Fibroblast of gingiva (primary cell): ENCODE measurements around the gene ADAM19.

Experiments used
- DNase-seq: peaks from one replicate; pipeline ENCODE4 v3.0.0-alpha.2; 2011; ENCODE audit warnings: low read depth

ADAM19 gene, protein sequence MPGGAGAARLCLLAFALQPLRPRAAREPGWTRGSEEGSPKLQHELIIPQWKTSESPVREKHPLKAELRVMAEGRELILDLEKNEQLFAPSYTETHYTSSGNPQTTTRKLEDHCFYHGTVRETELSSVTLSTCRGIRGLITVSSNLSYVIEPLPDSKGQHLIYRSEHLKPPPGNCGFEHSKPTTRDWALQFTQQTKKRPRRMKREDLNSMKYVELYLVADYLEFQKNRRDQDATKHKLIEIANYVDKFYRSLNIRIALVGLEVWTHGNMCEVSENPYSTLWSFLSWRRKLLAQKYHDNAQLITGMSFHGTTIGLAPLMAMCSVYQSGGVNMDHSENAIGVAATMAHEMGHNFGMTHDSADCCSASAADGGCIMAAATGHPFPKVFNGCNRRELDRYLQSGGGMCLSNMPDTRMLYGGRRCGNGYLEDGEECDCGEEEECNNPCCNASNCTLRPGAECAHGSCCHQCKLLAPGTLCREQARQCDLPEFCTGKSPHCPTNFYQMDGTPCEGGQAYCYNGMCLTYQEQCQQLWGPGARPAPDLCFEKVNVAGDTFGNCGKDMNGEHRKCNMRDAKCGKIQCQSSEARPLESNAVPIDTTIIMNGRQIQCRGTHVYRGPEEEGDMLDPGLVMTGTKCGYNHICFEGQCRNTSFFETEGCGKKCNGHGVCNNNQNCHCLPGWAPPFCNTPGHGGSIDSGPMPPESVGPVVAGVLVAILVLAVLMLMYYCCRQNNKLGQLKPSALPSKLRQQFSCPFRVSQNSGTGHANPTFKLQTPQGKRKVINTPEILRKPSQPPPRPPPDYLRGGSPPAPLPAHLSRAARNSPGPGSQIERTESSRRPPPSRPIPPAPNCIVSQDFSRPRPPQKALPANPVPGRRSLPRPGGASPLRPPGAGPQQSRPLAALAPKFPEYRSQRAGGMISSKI

DNA sequence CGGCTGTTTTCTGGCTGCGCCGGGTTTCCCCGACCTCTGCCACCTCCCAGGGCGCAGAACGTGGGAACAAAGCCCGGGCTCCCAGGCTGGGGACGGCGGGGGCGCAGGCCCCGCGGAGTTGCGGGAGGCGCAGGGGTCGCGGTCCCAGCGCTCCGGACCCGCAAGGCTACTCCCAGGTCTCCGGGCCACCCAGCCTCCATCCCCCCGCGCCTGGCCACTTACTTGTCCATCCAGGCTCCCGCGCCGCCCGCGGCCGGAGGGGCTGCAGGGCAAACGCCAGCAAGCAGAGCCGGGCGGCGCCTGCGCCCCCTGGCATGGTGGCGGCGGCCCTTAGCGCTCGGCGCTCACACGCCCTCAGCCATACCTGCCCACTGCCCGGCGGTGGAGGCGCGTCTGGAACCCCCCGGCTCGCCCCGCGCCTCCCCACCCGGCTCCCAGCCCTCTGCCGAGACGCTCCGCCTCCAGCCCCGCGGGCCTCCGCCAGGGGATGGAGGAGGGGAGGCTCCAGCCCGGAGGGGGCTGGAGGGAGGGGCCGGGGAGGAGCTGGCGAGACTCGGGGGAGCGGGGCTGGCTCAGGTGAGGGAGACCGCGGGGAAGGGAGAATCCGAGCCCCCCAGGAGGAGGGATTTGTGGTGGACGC is at the start of gene ADAM19:
ADAM19 (minus strand) TSS at position 395 of the 640 bp plus-strand sequence; CDS start at position 316, 79 bp downstream.
- DNase-seq: no peak

DNA sequence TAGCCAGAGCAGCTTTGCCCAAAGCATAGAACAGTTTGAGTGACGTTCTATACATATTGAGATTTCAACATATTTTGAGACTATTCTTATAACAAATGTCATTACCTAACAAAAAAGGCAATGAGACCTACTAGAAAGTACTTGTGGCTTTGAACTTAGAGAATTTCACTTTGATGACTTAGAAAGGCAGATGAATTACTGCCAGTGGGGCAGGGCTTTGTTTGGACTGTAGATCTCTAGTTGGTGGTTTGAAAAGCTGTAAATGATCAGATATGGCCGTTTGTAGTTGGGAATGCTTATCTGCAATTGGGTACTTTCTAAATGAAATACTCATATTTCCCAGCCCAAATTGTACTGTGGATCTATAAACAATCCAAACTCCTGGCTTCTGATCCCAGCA is 48.6 kb upstream of the ADAM19 start:
- DNase-seq: no peak

DNA sequence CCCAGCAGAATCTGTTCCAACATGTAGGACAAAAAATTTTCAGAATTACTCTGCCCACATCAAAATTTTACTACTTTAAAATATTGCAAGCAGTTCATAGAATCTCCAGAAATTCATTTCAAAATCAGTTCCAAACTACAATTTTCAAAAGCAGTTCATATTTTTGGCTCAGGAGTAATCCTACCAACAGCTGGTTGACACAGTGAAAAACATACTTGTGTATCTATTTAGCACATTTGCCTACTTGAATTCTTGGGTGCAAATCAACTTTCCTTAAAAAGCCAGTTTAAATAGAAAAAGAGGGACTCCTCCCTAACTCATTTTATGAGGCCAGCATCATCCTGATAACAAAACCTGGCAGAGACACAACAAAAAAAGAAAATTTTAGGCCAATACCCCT is 45.2 kb upstream of the ADAM19 start:
- DNase-seq: no peak

DNA sequence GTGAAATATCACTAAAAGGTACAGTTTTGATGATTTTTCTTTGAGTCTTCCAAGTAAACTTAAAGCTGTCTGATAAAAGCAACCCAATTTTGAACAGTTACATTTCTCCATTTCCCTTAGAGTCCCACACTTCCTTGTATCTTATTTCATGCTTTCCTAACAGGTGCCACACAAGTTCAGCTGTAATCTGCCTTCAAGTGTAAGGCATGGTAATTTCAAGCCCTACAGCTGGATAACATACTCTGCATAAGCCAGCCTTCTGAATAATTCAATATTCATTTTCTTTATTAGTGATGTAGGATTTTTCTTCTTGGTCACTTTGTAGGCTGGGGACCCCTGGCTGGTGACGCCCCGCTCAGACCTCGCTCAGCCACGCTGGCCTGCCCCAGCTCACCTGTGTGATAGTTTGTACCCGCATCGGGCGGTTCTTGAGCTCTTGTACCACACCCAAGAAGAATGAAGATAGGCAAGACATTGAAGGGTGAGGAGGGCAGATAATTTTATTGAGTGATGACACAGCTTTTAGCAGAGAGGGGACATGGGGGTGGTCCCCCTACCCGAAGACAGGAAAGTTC is 42.7 kb upstream of the ADAM19 start:
- DNase-seq: no peak

DNA sequence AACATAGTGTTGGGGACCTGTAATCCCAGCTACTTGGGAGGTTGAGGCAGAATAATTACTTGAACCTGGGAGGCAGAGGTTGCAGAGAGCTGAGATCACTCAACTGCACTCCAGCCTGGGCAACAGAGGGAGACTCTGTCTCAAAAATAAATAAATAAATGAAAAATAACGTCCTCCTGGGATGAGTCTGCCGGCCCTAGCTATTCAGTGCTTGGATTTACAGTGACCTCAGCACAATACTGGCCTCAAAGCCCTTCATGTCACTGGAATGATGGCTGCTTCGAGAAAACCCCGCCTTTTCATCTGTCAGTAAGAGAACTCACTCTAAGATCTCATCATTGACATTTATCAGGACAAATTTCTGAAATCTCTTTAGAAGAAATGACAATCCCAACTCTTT is 41.2 kb upstream of the ADAM19 start:
- no peak for DNase-seq

DNA sequence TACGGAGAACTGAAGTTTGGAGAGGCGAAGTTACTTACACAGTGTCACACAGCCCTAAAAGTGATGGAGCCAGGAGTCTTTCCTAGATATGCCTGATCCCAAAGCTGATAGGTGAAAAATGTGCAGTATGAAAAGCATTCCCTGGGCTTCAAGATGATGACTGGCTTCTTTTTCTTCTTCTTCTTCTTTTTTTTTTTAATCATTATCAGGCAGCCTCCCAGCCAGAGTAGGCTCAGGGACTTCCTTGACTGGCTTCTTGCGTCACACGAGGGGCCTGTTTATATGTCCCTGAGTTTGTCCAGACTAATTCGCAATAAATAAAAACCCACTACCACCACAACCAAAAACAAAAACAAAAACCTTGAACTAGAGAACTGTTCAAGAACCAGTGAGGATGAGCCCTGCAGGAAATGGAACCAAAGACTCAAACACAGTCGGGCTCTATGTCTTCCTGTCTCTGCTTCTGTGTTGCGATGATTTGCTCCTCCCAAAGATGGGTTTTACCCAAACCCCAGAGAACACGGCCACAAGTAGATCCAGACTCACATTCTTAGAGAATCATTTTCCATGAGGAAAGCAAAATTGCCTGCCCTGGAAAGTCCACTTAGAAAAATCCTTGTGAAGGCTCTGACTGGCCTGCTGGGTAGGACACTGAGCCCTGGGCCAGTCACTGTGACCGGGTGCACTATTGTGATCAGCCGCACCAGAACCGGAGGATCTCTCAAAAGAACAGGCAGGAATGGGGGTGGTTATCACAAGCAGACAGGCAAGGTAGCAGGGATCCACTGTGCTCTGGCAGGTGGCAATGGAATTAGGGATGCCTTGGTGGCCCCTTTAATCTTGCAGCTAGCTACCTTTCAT is 38.0 kb upstream of the ADAM19 start:
- DNase-seq: no peak

DNA sequence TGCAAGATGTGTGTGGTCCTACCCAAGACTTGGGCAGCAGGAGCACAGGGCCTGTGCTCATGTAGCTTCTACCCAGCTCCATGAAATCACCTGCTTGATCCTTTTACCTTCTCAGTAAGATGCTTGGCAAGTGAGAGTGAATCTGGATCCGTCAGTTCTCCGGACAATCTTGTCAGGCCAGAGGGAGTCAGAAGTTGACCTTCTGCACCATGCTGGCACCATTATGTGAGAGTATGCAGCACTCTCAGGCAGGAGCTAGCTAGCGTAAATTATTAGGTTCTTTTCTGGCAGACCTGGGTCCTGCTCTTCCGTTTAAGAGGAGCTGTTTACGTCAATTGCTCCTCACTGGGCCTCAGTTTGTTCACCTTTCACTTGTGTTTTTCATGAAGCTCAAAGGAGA is 37.0 kb upstream of the ADAM19 start:
- no peak for DNase-seq

DNA sequence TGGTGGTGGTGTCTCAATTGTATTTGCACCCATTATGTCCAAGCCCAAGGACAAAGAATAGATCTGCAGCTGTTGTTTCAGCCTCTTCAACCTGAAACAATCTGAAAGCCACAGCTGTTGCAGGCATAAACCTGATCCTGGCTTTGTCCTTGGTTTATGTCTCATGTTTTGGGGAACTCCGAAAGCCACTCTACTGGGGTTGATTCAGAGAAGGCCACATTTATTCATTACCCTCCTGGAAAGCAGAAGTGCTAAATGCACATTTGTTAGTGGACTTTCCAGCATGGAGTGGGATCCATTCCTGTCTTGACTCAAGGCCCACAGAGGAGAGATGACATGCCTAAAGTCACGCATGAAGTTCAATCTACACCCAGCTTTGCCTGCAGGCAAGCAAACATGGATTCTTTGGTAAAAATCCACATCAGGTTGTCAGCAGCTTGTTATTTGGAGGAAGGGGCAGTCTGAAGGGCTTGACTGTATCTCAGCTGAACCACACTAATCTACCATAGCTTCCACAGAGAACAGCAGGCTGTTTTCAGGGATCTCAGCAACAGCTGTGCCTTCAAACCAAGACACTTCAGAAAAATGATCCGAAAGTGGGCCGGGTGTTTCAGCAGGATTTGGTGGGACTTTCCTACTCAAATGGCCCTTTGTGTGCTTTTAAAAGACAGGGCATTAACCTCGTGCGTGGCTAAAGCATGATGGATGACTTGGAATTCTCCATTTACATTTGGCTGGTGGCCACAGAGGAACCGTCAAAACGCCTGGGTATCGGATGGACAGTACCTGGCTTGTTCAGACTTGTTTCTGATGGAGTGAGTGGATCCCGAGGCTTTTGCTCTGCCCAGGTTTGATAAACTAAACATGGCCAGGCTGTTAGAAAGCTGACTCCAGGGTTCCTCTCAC is 36.2 kb upstream of the ADAM19 start:
- DNase-seq: no peak

DNA sequence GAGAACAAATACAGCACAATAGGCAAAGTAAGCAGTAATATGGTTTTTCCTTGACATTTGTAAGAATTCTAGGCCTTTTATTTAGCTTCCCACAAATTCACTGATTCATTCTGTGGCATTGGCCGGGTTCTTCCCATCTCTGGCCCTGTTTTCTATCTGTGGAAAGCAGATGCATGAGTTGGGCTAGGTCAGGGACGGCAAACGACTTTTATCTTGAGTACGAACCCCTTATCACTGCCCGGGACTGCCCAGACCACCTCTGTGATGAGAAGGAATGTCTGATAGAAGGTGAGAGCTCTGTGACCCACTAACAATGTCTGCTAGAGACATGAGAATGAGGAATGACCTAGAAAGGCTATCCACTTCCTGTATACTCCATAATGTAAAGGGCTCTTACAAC is 35.4 kb upstream of the ADAM19 start:
- no peak for DNase-seq

DNA sequence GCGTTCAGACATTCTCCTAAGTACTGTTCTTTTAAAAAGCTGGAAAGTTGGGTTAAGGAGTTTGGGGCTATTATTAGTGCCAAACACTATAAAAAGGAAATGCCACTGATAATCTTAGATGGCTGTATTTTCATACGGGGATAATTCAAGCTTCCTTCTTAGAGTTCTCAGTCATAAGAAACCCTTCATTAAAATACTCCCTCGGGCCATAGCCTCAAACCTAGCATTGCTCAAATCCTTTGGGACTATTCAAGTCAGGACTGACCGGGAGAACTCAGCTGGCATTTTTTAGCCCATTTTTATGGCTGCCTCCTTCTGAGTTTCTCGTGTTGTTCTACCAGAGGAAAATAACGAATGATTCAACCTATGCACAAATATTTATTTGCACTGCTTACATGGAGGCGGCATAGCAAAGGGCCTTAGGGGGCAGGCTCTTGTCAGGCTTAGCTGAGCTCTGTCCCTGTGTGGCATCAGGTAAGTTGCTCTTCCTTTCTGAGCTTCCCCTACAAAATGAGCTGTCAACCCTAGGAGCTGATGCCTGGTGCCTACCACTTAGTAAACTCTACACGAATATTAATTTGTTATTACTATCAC is 33.5 kb upstream of the ADAM19 start:
- DNase-seq: no peak

DNA sequence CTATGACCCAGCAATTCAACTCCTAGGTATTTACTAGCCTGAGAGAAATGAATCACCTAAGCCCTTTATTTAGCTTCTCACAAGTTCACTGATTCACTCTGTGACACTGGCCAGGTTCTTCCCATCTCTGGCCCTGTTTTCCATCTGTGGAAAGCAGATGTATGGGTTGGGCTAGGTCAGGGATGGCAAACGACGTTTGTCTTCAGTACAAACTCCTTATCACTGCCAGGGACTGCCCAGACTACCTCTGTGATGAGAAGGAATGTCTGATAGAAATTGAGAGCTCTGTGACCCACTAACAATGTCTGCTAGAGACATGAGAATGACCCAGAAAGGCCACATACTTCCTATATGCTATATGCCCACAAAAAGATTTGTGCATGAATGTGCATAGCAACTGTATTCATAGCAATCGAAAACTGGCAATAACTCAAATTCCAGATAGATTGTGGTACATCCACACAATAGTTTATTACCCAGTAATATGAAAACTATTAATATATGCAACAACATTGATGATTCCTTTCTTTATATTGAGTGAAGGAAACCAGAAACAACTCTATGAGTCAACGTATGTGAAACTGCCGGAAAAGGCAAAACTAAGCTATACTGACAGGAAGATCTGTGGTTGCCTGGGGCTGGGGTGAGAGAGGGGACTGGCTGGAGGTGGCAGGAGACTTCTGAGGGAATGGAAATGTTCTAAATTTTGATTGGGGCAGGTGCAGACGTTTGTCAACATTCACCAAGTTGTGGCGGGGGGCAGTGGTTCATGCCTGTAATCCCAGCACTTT is 32.0 kb upstream of the ADAM19 start:
- DNase-seq: no peak

DNA sequence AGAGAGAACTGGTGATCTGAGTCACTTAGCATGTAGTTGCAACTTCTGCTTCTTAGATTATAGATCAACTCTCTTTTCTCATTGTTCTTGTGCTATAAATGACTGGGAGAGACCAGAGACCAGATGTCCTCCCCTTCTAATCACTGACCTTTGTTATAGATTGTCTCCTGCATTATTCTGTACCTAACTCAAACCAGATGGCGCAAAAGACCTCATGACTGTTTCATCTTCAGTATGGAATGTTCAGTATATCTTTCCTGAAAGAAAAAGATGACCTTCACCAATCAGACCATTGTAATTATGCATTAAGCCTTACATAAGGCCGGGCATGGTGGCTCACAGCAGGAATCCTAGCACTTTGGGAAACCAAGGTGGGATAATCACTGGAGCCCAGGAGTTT is 30.5 kb upstream of the ADAM19 start:
- no peak for DNase-seq

DNA sequence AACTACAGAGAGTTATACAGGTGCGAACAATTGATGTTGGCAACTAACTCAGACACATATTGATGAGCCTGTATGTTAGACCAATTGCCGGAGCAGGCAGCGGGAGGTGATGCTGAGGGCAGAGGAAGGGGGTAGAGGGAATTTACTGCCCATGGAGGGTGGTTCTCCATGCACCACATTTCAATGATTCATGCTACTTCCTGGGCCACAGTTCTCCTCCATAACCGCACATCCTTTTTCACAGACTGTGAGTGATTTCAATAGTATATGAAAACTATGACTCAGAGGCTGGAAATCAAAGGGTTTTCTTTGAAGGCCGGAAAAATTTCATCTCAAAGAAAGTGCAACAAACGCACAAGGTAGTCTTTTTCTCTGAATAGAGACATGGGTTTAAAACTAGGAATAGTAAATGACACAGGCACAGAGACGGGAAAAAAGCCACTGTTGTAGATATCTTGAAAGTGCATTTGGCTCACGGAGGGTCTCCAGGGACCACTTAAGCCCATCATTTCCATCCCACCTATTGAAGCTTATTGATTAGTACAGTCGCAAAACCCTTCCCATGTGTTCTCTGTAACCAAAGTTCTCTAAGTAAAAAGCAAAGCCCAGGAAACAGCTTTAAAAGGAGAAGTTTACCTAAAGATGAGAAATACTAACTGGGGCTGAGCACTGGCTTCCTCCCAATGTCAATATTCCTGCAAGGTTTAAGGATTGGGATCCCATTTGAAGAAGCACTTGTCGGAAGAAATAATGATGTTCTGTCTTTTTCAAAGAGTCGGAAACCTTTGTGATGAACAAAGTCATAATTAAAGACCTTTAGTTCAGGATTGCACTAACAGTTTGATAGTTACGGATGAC is 28.0 kb upstream of the ADAM19 start:
- peak; percentile 16 for DNase-seq

DNA sequence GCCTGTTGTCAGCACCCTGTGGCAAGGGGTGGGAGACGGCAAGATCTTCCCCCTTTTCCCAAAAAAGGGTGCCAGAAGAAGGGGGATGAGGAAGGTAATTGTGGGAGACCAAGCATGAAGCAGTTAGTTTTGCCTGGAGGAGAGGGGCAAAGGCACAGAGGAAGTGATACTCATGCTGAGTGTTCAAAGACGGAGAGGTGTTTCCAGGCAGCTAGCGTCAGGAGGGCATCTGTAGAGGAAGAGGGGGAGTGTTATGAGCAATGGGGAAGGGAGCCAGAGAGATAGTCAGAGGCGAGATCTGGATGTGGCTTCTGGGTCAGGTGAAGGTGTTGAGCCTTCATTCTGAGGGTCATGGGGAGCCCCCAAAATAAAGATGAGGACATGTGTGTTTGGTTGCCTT is 26.9 kb upstream of the ADAM19 start:
- no peak for DNase-seq

DNA sequence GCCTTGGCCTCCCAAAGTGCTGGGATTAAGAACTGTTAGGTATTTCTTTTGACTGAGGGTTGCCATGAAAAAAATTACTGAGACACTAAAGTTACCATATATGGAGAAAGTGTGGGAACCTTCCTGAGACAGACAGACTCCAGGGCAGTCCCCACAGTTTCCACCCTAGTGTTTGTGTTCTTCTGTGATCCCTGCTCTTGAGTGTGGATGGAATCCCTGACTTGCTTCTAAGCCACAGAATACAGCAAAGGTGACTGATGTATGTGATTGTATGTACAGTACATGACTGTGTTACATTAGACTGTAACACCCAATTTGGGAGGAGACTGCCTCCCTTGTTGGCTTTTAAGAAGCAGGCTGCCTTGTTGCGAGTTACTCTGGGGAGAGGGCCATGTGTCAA is 24.7 kb upstream of the ADAM19 start:
- DNase-seq: no peak

DNA sequence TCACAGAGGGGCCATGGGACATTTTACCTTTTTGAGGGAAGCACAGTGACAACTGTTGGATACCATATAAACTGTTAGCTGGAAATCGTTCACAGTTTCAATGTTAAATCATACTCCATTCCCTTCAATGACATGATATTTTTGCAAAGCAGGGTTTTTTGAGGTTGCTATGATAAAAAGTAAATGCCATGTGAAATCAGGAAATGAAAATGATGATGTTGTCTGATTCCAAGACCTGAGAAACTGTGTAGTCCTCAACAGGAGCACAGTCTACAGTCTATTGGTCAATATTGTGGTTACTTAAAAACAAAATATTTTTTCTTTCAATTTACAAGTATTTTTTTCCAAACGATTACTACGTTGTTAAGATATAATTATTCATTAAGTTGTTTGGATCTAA is 24.0 kb upstream of the ADAM19 start:
- no peak for DNase-seq

DNA sequence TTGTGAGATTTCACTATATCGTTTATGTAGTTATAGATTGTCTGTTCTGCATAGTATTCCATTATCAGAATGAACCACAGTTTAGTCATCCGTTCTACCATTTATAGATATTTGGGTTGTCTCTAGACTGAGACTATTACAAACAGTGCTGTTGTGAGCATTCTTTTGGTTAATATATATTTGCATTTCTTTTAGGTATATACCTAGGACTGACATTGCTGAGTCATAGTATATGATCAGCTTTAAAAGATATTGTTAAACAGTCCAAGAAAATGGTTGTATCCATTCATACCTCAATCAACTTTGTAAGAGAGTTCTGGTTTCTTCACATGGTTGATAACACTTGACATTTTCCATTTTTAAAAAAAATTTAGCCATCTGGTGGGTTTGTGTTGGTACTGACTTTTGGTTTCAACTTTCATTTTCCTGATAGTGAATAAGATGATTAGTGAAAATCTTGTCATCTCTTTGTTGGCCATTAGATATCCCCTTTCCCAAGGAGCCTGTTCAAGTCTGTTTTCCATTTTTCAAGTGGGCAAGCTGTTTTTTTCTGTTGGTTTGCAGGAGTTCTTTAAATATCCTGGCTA is 22.9 kb upstream of the ADAM19 start:
- DNase-seq: no peak

DNA sequence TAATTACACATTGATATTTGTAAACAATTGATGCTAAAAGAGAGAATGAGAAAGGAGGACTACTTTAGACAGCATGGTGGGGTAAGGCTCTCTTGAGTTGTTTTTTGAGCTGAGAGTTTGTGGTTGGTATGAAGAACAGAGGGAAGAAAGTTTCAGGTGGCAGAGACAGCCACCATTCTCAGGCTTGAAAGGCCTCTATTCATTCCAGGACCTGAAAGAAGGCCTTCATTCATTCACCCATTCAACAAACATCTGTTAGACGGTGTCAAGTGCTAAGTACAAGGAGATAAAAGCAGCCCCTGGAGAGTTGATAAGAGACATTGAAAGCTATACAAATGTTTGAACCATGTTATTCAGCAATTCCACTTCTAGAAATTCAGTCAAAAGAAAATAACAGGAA is 21.7 kb upstream of the ADAM19 start:
- DNase-seq: no peak
